ENCODE results near the gene MDM1. TPM values are rescaled to one million over a fixed set of nuclear protein-coding genes. Genes with fewer than 3 reads are reported as not detected.

MDM1 gene
- total and polyA plus RNA-seq, 2 of the 13 experiments (the other 11 are each of a cell fraction or from before 2014, with no cell fraction given), result 4.6 to 15.2 TPM

GRCh38 chr12:68358532-68359485 is 26.6 kb upstream of the MDM1 start (continued):
- TF ChIP-seq ARID3A (IDR thresholded peaks at IDR 0.05; ENCODE audit: low read depth, low read length) (peak; percentile 47; the same call in 1 of the 2 replicates), POLR2AphosphoS5 (IDR thresholded peaks at IDR 0.05; ENCODE audit: low read depth, low read length) (no peak), ISX (CRISPR knock-in tag; conservative IDR thresholded peaks at IDR 0.05) (no peak), ZSCAN20 (CRISPR knock-in tag; IDR thresholded peaks at IDR 0.05; ENCODE audit: borderline replicate concordance) (no peak), ZBTB20 (CRISPR knock-in tag; IDR thresholded peaks at IDR 0.05; ENCODE audit: borderline replicate concordance, low read depth) (no peak), ZNF3 (CRISPR knock-in tag; IDR thresholded peaks at IDR 0.05) (no peak), SETDB1 (CRISPR knock-in tag; IDR thresholded peaks at IDR 0.05; ENCODE audit: borderline replicate concordance) (no peak), ZNF629 (CRISPR knock-in tag; conservative IDR thresholded peaks at IDR 0.05) (no peak), NPAS2 (CRISPR knock-in tag; IDR thresholded peaks at IDR 0.05; ENCODE audit: borderline replicate concordance) (no peak), GFI1 (CRISPR knock-in tag; IDR thresholded peaks at IDR 0.05; ENCODE audit: borderline replicate concordance) (peak; percentile 82), HES4 (CRISPR knock-in tag; IDR thresholded peaks at IDR 0.05; ENCODE audit: borderline replicate concordance) (no peak), TMF1 (CRISPR knock-in tag; IDR thresholded peaks at IDR 0.05; ENCODE audit: low read depth) (no peak), BRCA1 (CRISPR knock-in tag; IDR thresholded peaks at IDR 0.05) (no peak), HMG20B (CRISPR knock-in tag; conservative IDR thresholded peaks at IDR 0.05) (0 out of 2 replicates have a peak, but pooled peaks have one; percentile 30), XRCC5 (optimal IDR thresholded peaks at IDR 0.05; ENCODE audit: low read length) (no peak), PLRG1 (conservative IDR thresholded peaks at IDR 0.05) (no peak), ARID2 (CRISPR knock-in tag; IDR thresholded peaks at IDR 0.05; ENCODE audit: borderline replicate concordance) (no peak), TCF12 (IDR thresholded peaks at IDR 0.05) (no peak), TCF12 (CRISPR knock-in tag; IDR thresholded peaks at IDR 0.05) (no peak), TCF7L2 (IDR thresholded peaks at IDR 0.05; ENCODE audit: low read depth, low read length) (no peak)
- TF ChIP-seq, protein P1, sequence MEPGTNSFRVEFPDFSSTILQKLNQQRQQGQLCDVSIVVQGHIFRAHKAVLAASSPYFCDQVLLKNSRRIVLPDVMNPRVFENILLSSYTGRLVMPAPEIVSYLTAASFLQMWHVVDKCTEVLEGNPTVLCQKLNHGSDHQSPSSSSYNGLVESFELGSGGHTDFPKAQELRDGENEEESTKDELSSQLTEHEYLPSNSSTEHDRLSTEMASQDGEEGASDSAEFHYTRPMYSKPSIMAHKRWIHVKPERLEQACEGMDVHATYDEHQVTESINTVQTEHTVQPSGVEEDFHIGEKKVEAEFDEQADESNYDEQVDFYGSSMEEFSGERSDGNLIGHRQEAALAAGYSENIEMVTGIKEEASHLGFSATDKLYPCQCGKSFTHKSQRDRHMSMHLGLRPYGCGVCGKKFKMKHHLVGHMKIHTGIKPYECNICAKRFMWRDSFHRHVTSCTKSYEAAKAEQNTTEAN (CRISPR knock-in tag; conservative IDR thresholded peaks at IDR 0.05), result no peak
- TF ChIP-seq, protein P2, sequence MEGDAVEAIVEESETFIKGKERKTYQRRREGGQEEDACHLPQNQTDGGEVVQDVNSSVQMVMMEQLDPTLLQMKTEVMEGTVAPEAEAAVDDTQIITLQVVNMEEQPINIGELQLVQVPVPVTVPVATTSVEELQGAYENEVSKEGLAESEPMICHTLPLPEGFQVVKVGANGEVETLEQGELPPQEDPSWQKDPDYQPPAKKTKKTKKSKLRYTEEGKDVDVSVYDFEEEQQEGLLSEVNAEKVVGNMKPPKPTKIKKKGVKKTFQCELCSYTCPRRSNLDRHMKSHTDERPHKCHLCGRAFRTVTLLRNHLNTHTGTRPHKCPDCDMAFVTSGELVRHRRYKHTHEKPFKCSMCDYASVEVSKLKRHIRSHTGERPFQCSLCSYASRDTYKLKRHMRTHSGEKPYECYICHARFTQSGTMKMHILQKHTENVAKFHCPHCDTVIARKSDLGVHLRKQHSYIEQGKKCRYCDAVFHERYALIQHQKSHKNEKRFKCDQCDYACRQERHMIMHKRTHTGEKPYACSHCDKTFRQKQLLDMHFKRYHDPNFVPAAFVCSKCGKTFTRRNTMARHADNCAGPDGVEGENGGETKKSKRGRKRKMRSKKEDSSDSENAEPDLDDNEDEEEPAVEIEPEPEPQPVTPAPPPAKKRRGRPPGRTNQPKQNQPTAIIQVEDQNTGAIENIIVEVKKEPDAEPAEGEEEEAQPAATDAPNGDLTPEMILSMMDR (CRISPR knock-in tag; IDR thresholded peaks at IDR 0.05), result peak; percentile 72
- TF ChIP-seq, protein P3, sequence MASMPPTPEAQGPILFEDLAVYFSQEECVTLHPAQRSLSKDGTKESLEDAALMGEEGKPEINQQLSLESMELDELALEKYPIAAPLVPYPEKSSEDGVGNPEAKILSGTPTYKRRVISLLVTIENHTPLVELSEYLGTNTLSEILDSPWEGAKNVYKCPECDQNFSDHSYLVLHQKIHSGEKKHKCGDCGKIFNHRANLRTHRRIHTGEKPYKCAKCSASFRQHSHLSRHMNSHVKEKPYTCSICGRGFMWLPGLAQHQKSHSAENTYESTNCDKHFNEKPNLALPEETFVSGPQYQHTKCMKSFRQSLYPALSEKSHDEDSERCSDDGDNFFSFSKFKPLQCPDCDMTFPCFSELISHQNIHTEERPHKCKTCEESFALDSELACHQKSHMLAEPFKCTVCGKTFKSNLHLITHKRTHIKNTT (CRISPR knock-in tag; IDR thresholded peaks at IDR 0.05), result no peak
